ENCODE data around the gene SYT17.

SYT17 gene

DNA sequence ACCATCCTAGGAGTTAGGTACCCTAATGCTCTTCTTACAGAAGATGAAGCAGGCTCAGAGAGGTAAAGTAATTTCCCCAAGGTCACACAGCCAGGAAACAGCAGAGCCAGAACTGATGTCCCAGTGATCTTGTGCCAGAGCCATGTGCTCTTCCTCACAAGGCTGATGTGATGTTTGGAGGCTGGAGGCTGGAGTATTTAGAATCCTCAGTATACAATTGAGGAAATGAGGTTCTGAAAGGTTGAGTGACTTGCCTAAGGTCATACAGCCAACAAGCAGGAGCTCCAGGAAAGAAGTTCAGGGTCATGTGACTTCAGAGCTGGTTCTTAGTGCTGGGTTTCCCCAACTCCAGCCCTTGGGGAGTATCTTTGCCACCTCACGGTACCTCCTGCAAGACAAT lies 35.8 kb upstream of the SYT17 start:
- Histone ChIP-seq H3K36me3 (ENCODE audit: insufficient read depth, low read length) (no peaks in the 10 kb centered on the region), H3K27me3 (ENCODE audit: insufficient read depth, low read length) (no peaks in the 10 kb centered on the region), H3K9me3 (ENCODE audit: low read length) (no peaks in the 10 kb centered on the region), H3K4me3 (ENCODE audit: low read length) (no peak overlapping the region), H2AFZ (ENCODE audit: low read depth, low read length) (no peak overlapping the region), H3K4me1 (ENCODE audit: insufficient read depth, low read length) (peaks cover 14% of the 10 kb centered on the region)

DNA sequence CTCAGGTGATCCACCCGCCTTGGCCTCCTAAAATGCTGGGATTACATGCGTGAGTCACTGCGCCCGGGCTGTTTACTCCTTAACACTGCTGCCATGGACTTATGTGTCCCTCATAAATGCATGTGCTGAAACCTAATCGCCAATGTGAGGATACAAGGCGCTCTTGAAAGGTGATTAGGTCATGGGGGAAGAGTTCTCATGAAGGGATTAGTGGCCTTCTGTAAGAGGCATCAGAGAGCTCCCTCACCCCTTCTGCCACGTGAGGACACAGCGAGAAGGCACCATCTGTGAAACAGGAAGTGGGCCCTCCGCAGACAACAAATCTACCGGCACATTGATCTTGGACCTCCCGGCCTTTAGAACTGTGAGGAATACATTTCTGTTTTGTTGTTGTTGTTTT lies 35.1 kb upstream of the SYT17 start:
- no peak overlapping the region for H3K4me3 ChIP-seq (ENCODE audit: low read length)
- H3K4me1 ChIP-seq (ENCODE audit: insufficient read depth, low read length): peaks cover 14% of the 10 kb centered on the region

GRCh38 chr16:19133600-19133999 lies 34.4 kb upstream of the SYT17 start:
- H3K9me3 ChIP-seq (ENCODE audit: low read length): no peaks in the 10 kb centered on the region
- no peaks in the 10 kb centered on the region for H3K27me3 ChIP-seq (ENCODE audit: insufficient read depth, low read length)
- no peak overlapping the region for H3K4me3 ChIP-seq (ENCODE audit: low read length)
- peaks cover 12% of the 10 kb centered on the region for H3K4me1 ChIP-seq (ENCODE audit: insufficient read depth, low read length)
- no peaks in the 10 kb centered on the region for H3K36me3 ChIP-seq (ENCODE audit: insufficient read depth, low read length)
- H2AFZ ChIP-seq (ENCODE audit: low read depth, low read length): no peak overlapping the region

More for the DNA sequence above, 35.1 kb upstream of the SYT17 start:
- Histone ChIP-seq H2AFZ (ENCODE audit: low read depth, low read length) (no peak overlapping the region), H3K27me3 (ENCODE audit: insufficient read depth, low read length) (no peaks in the 10 kb centered on the region), H3K9me3 (ENCODE audit: low read length) (no peaks in the 10 kb centered on the region), H3K36me3 (ENCODE audit: insufficient read depth, low read length) (no peaks in the 10 kb centered on the region)

- H3K4me3 ChIP-seq (ENCODE audit: low read length): no peak overlapping the region
- no peak overlapping the region for H2AFZ ChIP-seq (ENCODE audit: low read depth, low read length)
- no peaks in the 10 kb centered on the region for H3K9me3 ChIP-seq (ENCODE audit: low read length)
- peaks cover 9% of the 10 kb centered on the region for H3K4me1 ChIP-seq (ENCODE audit: insufficient read depth, low read length)
- no peaks in the 10 kb centered on the region for H3K36me3 ChIP-seq (ENCODE audit: insufficient read depth, low read length)
- H3K27me3 ChIP-seq (ENCODE audit: insufficient read depth, low read length): no peaks in the 10 kb centered on the region
These were observed 32.7 kb upstream of the SYT17 start for GRCh38 chr16:19135201-19135842.

- no peak overlapping the region for H3K4me3 ChIP-seq (ENCODE audit: low read length)
- H3K27me3 ChIP-seq (ENCODE audit: insufficient read depth, low read length): no peaks in the 10 kb centered on the region
- peaks cover 4% of the 10 kb centered on the region for H3K4me1 ChIP-seq (ENCODE audit: insufficient read depth, low read length)
- H3K9me3 ChIP-seq (ENCODE audit: low read length): no peaks in the 10 kb centered on the region
- H3K36me3 ChIP-seq (ENCODE audit: insufficient read depth, low read length): no peaks in the 10 kb centered on the region
- no peak overlapping the region for H2AFZ ChIP-seq (ENCODE audit: low read depth, low read length)
These were observed 32.1 kb upstream of the SYT17 start for GRCh38 chr16:19135896-19136438.

- Histone ChIP-seq H3K4me1 (ENCODE audit: insufficient read depth, low read length) (no peaks in the 10 kb centered on the region), H3K36me3 (ENCODE audit: insufficient read depth, low read length) (no peaks in the 10 kb centered on the region), H2AFZ (ENCODE audit: low read depth, low read length) (no peak overlapping the region), H3K9me3 (ENCODE audit: low read length) (no peaks in the 10 kb centered on the region), H3K4me3 (ENCODE audit: low read length) (no peak overlapping the region), H3K27me3 (ENCODE audit: insufficient read depth, low read length) (no peaks in the 10 kb centered on the region)
These were observed 31.4 kb upstream of the SYT17 start for GRCh38 chr16:19136549-19137196.

GRCh38 chr16:19137201-19138128 lies 30.6 kb upstream of the SYT17 start:
- no peaks in the 10 kb centered on the region for H3K27me3 ChIP-seq (ENCODE audit: insufficient read depth, low read length)
- H3K4me1 ChIP-seq (ENCODE audit: insufficient read depth, low read length): no peaks in the 10 kb centered on the region
- no peaks in the 10 kb centered on the region for H3K36me3 ChIP-seq (ENCODE audit: insufficient read depth, low read length)
- H2AFZ ChIP-seq (ENCODE audit: low read depth, low read length): no peak overlapping the region
- H3K4me3 ChIP-seq (ENCODE audit: low read length): no peak overlapping the region
- no peaks in the 10 kb centered on the region for H3K9me3 ChIP-seq (ENCODE audit: low read length)

GRCh38 chr16:19138601-19139000 lies 29.4 kb upstream of the SYT17 start:
- H3K27me3 ChIP-seq (ENCODE audit: insufficient read depth, low read length): no peaks in the 10 kb centered on the region
- peaks cover 8% of the 10 kb centered on the region for H3K4me1 ChIP-seq (ENCODE audit: insufficient read depth, low read length)
- no peak overlapping the region for H3K4me3 ChIP-seq (ENCODE audit: low read length)
- no peaks in the 10 kb centered on the region for H3K9me3 ChIP-seq (ENCODE audit: low read length)
- H3K36me3 ChIP-seq (ENCODE audit: insufficient read depth, low read length): no peaks in the 10 kb centered on the region
- H2AFZ ChIP-seq (ENCODE audit: low read depth, low read length): no peak overlapping the region

GRCh38 chr16:19139436-19140091 lies 28.5 kb upstream of the SYT17 start:
- Histone ChIP-seq H3K9me3 (ENCODE audit: low read length) (no peaks in the 10 kb centered on the region), H3K27me3 (ENCODE audit: insufficient read depth, low read length) (peaks cover 2% of the 10 kb centered on the region), H3K4me3 (ENCODE audit: low read length) (no peak overlapping the region), H3K36me3 (ENCODE audit: insufficient read depth, low read length) (no peaks in the 10 kb centered on the region), H2AFZ (ENCODE audit: low read depth, low read length) (no peak overlapping the region), H3K4me1 (ENCODE audit: insufficient read depth, low read length) (peaks cover 8% of the 10 kb centered on the region)

GRCh38 chr16:19140396-19140795 lies 27.6 kb upstream of the SYT17 start:
- Histone ChIP-seq H3K27me3 (ENCODE audit: insufficient read depth, low read length) (peaks cover 2% of the 10 kb centered on the region), H3K4me3 (ENCODE audit: low read length) (no peak overlapping the region), H2AFZ (ENCODE audit: low read depth, low read length) (no peak overlapping the region)

GRCh38 chr16:19142939-19143598 lies 25.0 kb upstream of the SYT17 start:
- no peak overlapping the region for H2AFZ ChIP-seq (ENCODE audit: low read depth, low read length)
- H3K4me3 ChIP-seq (ENCODE audit: low read length): no peak overlapping the region
- peaks cover 8% of the 10 kb centered on the region for H3K4me1 ChIP-seq (ENCODE audit: insufficient read depth, low read length)
- H3K9me3 ChIP-seq (ENCODE audit: low read length): peaks cover 3% of the 10 kb centered on the region
- peaks cover 2% of the 10 kb centered on the region for H3K27me3 ChIP-seq (ENCODE audit: insufficient read depth, low read length)
- no peaks in the 10 kb centered on the region for H3K36me3 ChIP-seq (ENCODE audit: insufficient read depth, low read length)

More at GRCh38 chr16:19140396-19140795, 27.6 kb upstream of the SYT17 start:
- no peaks in the 10 kb centered on the region for H3K36me3 ChIP-seq (ENCODE audit: insufficient read depth, low read length)
- H3K4me1 ChIP-seq (ENCODE audit: insufficient read depth, low read length): peaks cover 8% of the 10 kb centered on the region
- H3K9me3 ChIP-seq (ENCODE audit: low read length): no peaks in the 10 kb centered on the region

DNA sequence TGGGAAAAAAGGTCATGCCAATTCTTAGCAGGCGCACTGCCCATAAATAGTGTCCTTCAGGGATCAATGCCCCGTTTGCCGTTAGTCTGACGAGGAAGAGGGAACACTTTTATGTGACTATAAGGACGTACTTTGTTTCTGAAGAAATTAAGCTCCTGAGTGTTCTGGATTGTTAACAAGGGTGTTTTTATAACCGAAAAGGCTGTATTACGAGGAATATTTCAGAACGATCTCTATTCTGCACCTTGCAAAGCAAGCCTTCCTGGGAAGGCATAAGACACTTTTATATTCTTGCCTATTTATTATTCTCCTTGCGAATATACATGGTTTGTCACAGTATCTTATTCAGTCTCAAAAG lies 24.5 kb upstream of the SYT17 start:
- Histone ChIP-seq H3K36me3 (ENCODE audit: insufficient read depth, low read length) (no peaks in the 10 kb centered on the region), H2AFZ (ENCODE audit: low read depth, low read length) (no peak overlapping the region), H3K9me3 (ENCODE audit: low read length) (peaks cover 3% of the 10 kb centered on the region), H3K4me1 (ENCODE audit: insufficient read depth, low read length) (peaks cover 8% of the 10 kb centered on the region), H3K27me3 (ENCODE audit: insufficient read depth, low read length) (peaks cover 2% of the 10 kb centered on the region), H3K4me3 (ENCODE audit: low read length) (no peak overlapping the region)
